Measurements from ENCODE around the gene NDUFA8. TPM values are rescaled to one million over a fixed set of nuclear protein-coding genes. Genes with fewer than 3 reads are reported as not detected.

The NDUFA8 gene
- total and polyA plus RNA-seq, 2 donors (not counting 1 experiment from before 2014, with no cell fraction given): 26.6 to 90.2 TPM

DNA sequence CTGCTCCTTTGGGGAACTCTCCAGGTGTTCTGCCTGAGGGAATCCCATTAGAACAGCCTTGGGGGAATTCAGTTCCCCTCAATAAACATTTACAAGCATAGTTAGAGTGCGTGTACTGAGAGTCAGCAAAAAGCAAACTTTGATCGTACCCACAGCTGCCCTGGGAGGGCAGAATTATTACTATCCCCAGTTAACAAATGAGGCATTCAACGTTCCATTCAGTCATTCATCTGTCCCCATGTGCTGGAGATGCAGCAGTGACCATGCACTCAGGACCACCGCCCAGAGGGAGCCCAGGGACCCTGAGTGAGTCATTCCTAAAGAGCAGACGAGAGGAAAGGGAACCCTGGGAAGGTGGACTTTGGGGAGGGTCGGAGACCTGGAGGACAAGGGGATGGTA is 47.3 kb downstream of the NDUFA8 start:
- DNase-seq (ENCODE audit: low read depth in 2 of 2): no peak
- TF ChIP-seq CTCF (conservative IDR thresholded peaks at IDR 0.05 in 1 of 2, IDR thresholded peaks at IDR 0.05 in 1 of 2; ENCODE audit: low read depth in 1 of 2, low read length in 2 of 2): no peak
- TF ChIP-seq EZH2 (IDR thresholded peaks at IDR 0.05; ENCODE audit: low read length, missing control alignments): no peak
- no peaks in the 10 kb centered on the region for H3K9me3 ChIP-seq (ENCODE audit: control insufficient read depth, insufficient read depth, low read depth, low read length)

GRCh38 chr9:122111413-122112085 is 48.0 kb downstream of the NDUFA8 start:
- Histone ChIP-seq H2AFZ (ENCODE audit: low read length) (no peak overlapping the region), H3K27me3 (ENCODE audit: control insufficient read depth, insufficient read depth, low read length) (peaks cover 16% of the 10 kb centered on the region), H3K4me2 (ENCODE audit: extremely low read depth, insufficient read depth, low read length) (no peak overlapping the region), H3K36me3 (ENCODE audit: control insufficient read depth, insufficient read depth, low read length) (no peaks in the 10 kb centered on the region), H3K27ac (ENCODE audit: insufficient read depth, low read length) (no peak overlapping the region), H3K9ac (ENCODE audit: insufficient read depth, low read length) (no peak overlapping the region), H4K20me1 (ENCODE audit: control insufficient read depth, extremely low read depth, insufficient read depth, low read length) (no peaks in the 10 kb centered on the region), H3K79me2 (ENCODE audit: control insufficient read depth, insufficient read depth, low read length) (no peaks in the 10 kb centered on the region), H3K9me3 (ENCODE audit: control insufficient read depth, insufficient read depth, low read depth, low read length) (no peaks in the 10 kb centered on the region), H3K4me3 (replicated peaks in 1 of 4; ENCODE audit: control extremely low read depth in 1 of 4, insufficient read depth in 1 of 4, low read depth in 3 of 4, low read length in 4 of 4) (no peak overlapping the region), H3K4me1 (ENCODE audit: control insufficient read depth, extremely low read depth, insufficient read depth, low read length) (peaks cover 2% of the 10 kb centered on the region)
- DNase-seq (ENCODE audit: low read depth in 2 of 2): no peak
- TF ChIP-seq CTCF (conservative IDR thresholded peaks at IDR 0.05 in 1 of 2, IDR thresholded peaks at IDR 0.05 in 1 of 2; ENCODE audit: low read depth in 1 of 2, low read length in 2 of 2) (no peak), EZH2 (IDR thresholded peaks at IDR 0.05; ENCODE audit: low read length, missing control alignments) (no peak)

More for the DNA sequence above, 47.3 kb downstream of the NDUFA8 start:
- H3K4me2 ChIP-seq (ENCODE audit: extremely low read depth, insufficient read depth, low read length): no peak overlapping the region
- no peak overlapping the region for H3K9ac ChIP-seq (ENCODE audit: insufficient read depth, low read length)
- no peak overlapping the region for H3K27ac ChIP-seq (ENCODE audit: insufficient read depth, low read length)
- H2AFZ ChIP-seq (ENCODE audit: low read length): no peak overlapping the region
- no peaks in the 10 kb centered on the region for H4K20me1 ChIP-seq (ENCODE audit: control insufficient read depth, extremely low read depth, insufficient read depth, low read length)
- peaks cover 16% of the 10 kb centered on the region for H3K27me3 ChIP-seq (ENCODE audit: control insufficient read depth, insufficient read depth, low read length)
- no peak overlapping the region for H3K4me3 ChIP-seq (replicated peaks in 1 of 4; ENCODE audit: control extremely low read depth in 1 of 4, insufficient read depth in 1 of 4, low read depth in 3 of 4, low read length in 4 of 4)
- H3K36me3 ChIP-seq (ENCODE audit: control insufficient read depth, insufficient read depth, low read length): no peaks in the 10 kb centered on the region
- peaks cover 2% of the 10 kb centered on the region for H3K4me1 ChIP-seq (ENCODE audit: control insufficient read depth, extremely low read depth, insufficient read depth, low read length)
- H3K79me2 ChIP-seq (ENCODE audit: control insufficient read depth, insufficient read depth, low read length): no peaks in the 10 kb centered on the region

GRCh38 chr9:122110100-122110833 is 49.3 kb downstream of the NDUFA8 start:
- Histone ChIP-seq H3K4me1 (ENCODE audit: control insufficient read depth, extremely low read depth, insufficient read depth, low read length) (peaks cover 2% of the 10 kb centered on the region), H3K9me3 (ENCODE audit: control insufficient read depth, insufficient read depth, low read depth, low read length) (no peaks in the 10 kb centered on the region), H4K20me1 (ENCODE audit: control insufficient read depth, extremely low read depth, insufficient read depth, low read length) (no peaks in the 10 kb centered on the region), H2AFZ (ENCODE audit: low read length) (no peak overlapping the region), H3K9ac (ENCODE audit: insufficient read depth, low read length) (no peak overlapping the region), H3K27me3 (ENCODE audit: control insufficient read depth, insufficient read depth, low read length) (peaks cover 7% of the 10 kb centered on the region), H3K4me2 (ENCODE audit: extremely low read depth, insufficient read depth, low read length) (no peak overlapping the region), H3K4me3 (replicated peaks in 1 of 4; ENCODE audit: control extremely low read depth in 1 of 4, insufficient read depth in 1 of 4, low read depth in 3 of 4, low read length in 4 of 4) (no peak overlapping the region), H3K36me3 (ENCODE audit: control insufficient read depth, insufficient read depth, low read length) (no peaks in the 10 kb centered on the region), H3K79me2 (ENCODE audit: control insufficient read depth, insufficient read depth, low read length) (no peaks in the 10 kb centered on the region), H3K27ac (ENCODE audit: insufficient read depth, low read length) (no peak overlapping the region)
- TF ChIP-seq EZH2 (IDR thresholded peaks at IDR 0.05; ENCODE audit: low read length, missing control alignments) (no peak), CTCF (conservative IDR thresholded peaks at IDR 0.05 in 1 of 2, IDR thresholded peaks at IDR 0.05 in 1 of 2; ENCODE audit: low read depth in 1 of 2, low read length in 2 of 2) (no peak)
- DNase-seq (ENCODE audit: low read depth in 2 of 2): no peak

All from fibroblast of lung (primary cell).